NOMO-1 treated with dmso at 0.1 percent for 144 hours (cell line): ENCODE measurements around the gene AGAP1.

Experiments
- DNase-seq: peaks from one replicate; lab custom pipeline; 2025; ENCODE audit not compliant: unreplicated experiment; lab: John Stamatoyannopoulos, UW

Gene AGAP1

GRCh38 chr2:235546436-235546835, 52.6 kb downstream of the AGAP1 start:
- no peak for DNase-seq

GRCh38 chr2:235549735-235550377, 56.0 kb downstream of the AGAP1 start:
- DNase-seq: no peak

- DNase-seq: no peak
Measured at GRCh38 chr2:235550378-235550760, 56.5 kb downstream of the AGAP1 start.

GRCh38 chr2:235550946-235551345, 57.1 kb downstream of the AGAP1 start:
- no peak for DNase-seq

- no peak for DNase-seq
Measured at GRCh38 chr2:235551965-235552364, 58.1 kb downstream of the AGAP1 start.

GRCh38 chr2:235552671-235553070, 58.8 kb downstream of the AGAP1 start:
- no peak for DNase-seq

GRCh38 chr2:235553291-235553690, 59.4 kb downstream of the AGAP1 start:
- DNase-seq: no peak

GRCh38 chr2:235553696-235554100, 59.9 kb downstream of the AGAP1 start:
- DNase-seq: no peak

GRCh38 chr2:235554385-235554784, 60.5 kb downstream of the AGAP1 start:
- no peak for DNase-seq

- no peak for DNase-seq
Measured at GRCh38 chr2:235554936-235555335, 61.1 kb downstream of the AGAP1 start.

GRCh38 chr2:235555371-235555770, 61.5 kb downstream of the AGAP1 start:
- DNase-seq: peak; percentile 80

GRCh38 chr2:235556086-235556485, 62.2 kb downstream of the AGAP1 start:
- DNase-seq: no peak

GRCh38 chr2:235556901-235557300, 63.1 kb downstream of the AGAP1 start:
- DNase-seq: no peak

- no peak for DNase-seq
Measured at GRCh38 chr2:235557903-235558302, 64.1 kb downstream of the AGAP1 start.

GRCh38 chr2:235558572-235558971, 64.7 kb downstream of the AGAP1 start:
- no peak for DNase-seq

GRCh38 chr2:235560345-235560744, 66.5 kb downstream of the AGAP1 start:
- DNase-seq: peak; percentile 84

- DNase-seq: no peak
Measured at GRCh38 chr2:235561450-235561849, 67.6 kb downstream of the AGAP1 start.

GRCh38 chr2:235562065-235562747, 68.4 kb downstream of the AGAP1 start:
- DNase-seq: no peak

GRCh38 chr2:235563056-235563910, 69.4 kb downstream of the AGAP1 start:
- no peak for DNase-seq

- DNase-seq: no peak
Measured at GRCh38 chr2:235564066-235564465, 70.2 kb downstream of the AGAP1 start.

GRCh38 chr2:235564884-235565530, 71.2 kb downstream of the AGAP1 start:
- DNase-seq: no peak
